Measurements from ENCODE around the gene SCAPER. TPM values are rescaled to one million over a fixed set of nuclear protein-coding genes. Genes with fewer than 3 reads are reported as not detected.

SCAPER gene
- total and polyA plus RNA-seq, 10 of the 15 experiments (the other 5 are each of a cell fraction or from before 2014, with no cell fraction given) = 1.0 to 7.7 (median 3.9) TPM

GRCh38 chr15:76776480-76776879 is 128.7 kb downstream of the SCAPER start:
- WGBS (ENCODE audit: insufficient coverage, insufficient replicate concordance, low lambda C conversion rate, missing lambda C conversion rate) = 0% methylated on average over 1 of the region's 1 CpG
- Histone ChIP-seq H2AFZ (ENCODE audit: control insufficient read depth, low read depth, low read length) (no peak overlapping the region), H3K36me3 (ENCODE audit: control insufficient read depth in 2 of 2, insufficient read depth in 2 of 2, low read length in 1 of 2) (no peaks in the 10 kb centered on the region), H3K27ac (ENCODE audit: control insufficient read depth, insufficient read depth) (no peak overlapping the region), H3K9ac (ENCODE audit: control insufficient read depth, insufficient read depth, low read length) (no peak overlapping the region), H3K4me3 (no peak overlapping the region), H3K79me2 (ENCODE audit: control insufficient read depth, insufficient read depth, low read length) (no peaks in the 10 kb centered on the region), H3K4me2 (ENCODE audit: control insufficient read depth, insufficient read depth) (no peak overlapping the region), H3K9me3 (replicated peaks; ENCODE audit: control insufficient read depth, insufficient read depth, low read length) (peaks cover 8% of the 10 kb centered on the region; the same call in 2 of the 3 replicates), H4K20me1 (ENCODE audit: control insufficient read depth, insufficient read depth) (no peaks in the 10 kb centered on the region), H3K27me3 (replicated peaks in 1 of 2; ENCODE audit: control insufficient read depth in 2 of 2, insufficient read depth in 2 of 2, low read length in 1 of 2) (no peaks in the 10 kb centered on the region), H3K4me1 (ENCODE audit: control insufficient read depth, insufficient read depth, low read length) (no peaks in the 10 kb centered on the region)
- ChIA-PET POLR2A (no interaction called here), CTCF (no interaction called here), RAD21 (ENCODE audit: unreplicated experiment) (no interaction called here), SMC1A (ENCODE audit: uncharacterized antibody, unreplicated experiment) (interaction anchor here (0.6 kb wide), 1 partner anchor 1492 kb away, joined by 3 read pairs; no protein-coding TSS in a partner anchor)
- DNase-seq (ENCODE audit: low read depth, low spot score) (no peak), ATAC-seq (no peak), FAIRE-seq (no peak)
- intact Hi-C loops (cut with micrococcal nuclease; ENCODE audit: unreplicated experiment) = no loop called here
- no peak for TF ChIP-seq NFIC (IDR thresholded peaks at IDR 0.05; ENCODE audit: low read depth, low read length)
- TF ChIP-seq RB1 (IDR thresholded peaks at IDR 0.05; ENCODE audit: borderline replicate concordance) = no peak
- TF ChIP-seq BCLAF1 (IDR thresholded peaks at IDR 0.05) = no peak
- TF ChIP-seq CUX1 (IDR thresholded peaks at IDR 0.05; ENCODE audit: insufficient replicate concordance, low read depth, low read length) = no peak
- TF ChIP-seq RBBP5 (conservative IDR thresholded peaks at IDR 0.05) = no peak
- TF ChIP-seq NFYA (IDR thresholded peaks at IDR 0.05; ENCODE audit: borderline replicate concordance, low read depth, low read length) = no peak
- no peak for TF ChIP-seq NKRF (conservative IDR thresholded peaks at IDR 0.05)
- no peak for TF ChIP-seq RELA (IDR thresholded peaks at IDR 0.05; ENCODE audit: borderline replicate concordance, partially characterized antibody)
- no peak for TF ChIP-seq SMARCA5 (IDR thresholded peaks at IDR 0.05)
- no peak for TF ChIP-seq SMAD5 (IDR thresholded peaks at IDR 0.05; ENCODE audit: low read depth)
- no peak for TF ChIP-seq E2F4 (IDR thresholded peaks at IDR 0.05; ENCODE audit: low read depth, low read length)
- no TSS peak for BruUV-seq (replicated peaks)
- in situ Hi-C loops (cut with MboI) = no loop called here

All from GM12878 (cell line).